Right atrium auricular region (tissue), 2 donors: ENCODE data around the gene RPRD2. TPM values are rescaled to one million over a fixed set of nuclear protein-coding genes. Genes with fewer than 3 reads are reported as not detected.

Experiments used
- DNase-seq: peaks from one replicate; pipeline ENCODE4 v3.0.0-alpha.2; 2019; ENCODE audit warnings: low spot score
- H3K27ac ChIP-seq, 2 donors: fragments of 200-600 bp; sonication (generic); 1 replicate in 1 of 2; 2 replicates in 1 of 2; pipeline ENCODE4 v1.5.1; 2016 to 2019
- H3K27me3 ChIP-seq, 2 donors: fragments of 200-600 bp; sonication (generic); one replicate each; pipeline versions ENCODE4 v1.5.1 to v1.6.0; 2017 to 2019
- H3K36me3 ChIP-seq: fragments of 200-600 bp; sonication (generic); one replicate; pipeline ENCODE4 v1.5.1; 2016
- H3K4me1 ChIP-seq, 2 donors: fragments of 200-600 bp; sonication (generic); one replicate each; pipeline versions ENCODE4 v1.5.1 to v1.6.0; 2017 to 2019
- H3K4me3 ChIP-seq, 2 donors: fragments of 200-600 bp; sonication (generic); 1 replicate in 1 of 2; 2 replicates in 1 of 2; pipeline ENCODE4 v1.5.1; 2017 to 2019; ENCODE audit warnings: mild to moderate bottlenecking in 1 of 2, moderate library complexity in 1 of 2
- H3K9me3 ChIP-seq, 2 donors: fragments of 200-600 bp; sonication (generic); one replicate each; pipeline ENCODE4 v1.5.1; 2019
- total RNA-seq, 2 donors: library from RNA; depleted of rRNA; stranded (reverse); fragments of >200 nt; gene quantifications; one replicate each; pipeline ENCODE4 v1.1.0, GENCODE V29; 2016
- TF ChIP-seq, protein P1 (sequence below), 2 donors: fragments of 200-600 bp; sonication (generic); IDR thresholded peaks; one replicate each; pipeline ENCODE4 v1.5.1; 2019; ENCODE audit warnings: antibody characterized with exemption in 2 of 2

The RPRD2 gene
- total RNA-seq, 2 donors from 2014 or later, result 18.5 to 24.0 TPM

GRCh38 chr1:150415800-150416199, 51.9 kb downstream of the RPRD2 start:
- TF ChIP-seq, protein P1, sequence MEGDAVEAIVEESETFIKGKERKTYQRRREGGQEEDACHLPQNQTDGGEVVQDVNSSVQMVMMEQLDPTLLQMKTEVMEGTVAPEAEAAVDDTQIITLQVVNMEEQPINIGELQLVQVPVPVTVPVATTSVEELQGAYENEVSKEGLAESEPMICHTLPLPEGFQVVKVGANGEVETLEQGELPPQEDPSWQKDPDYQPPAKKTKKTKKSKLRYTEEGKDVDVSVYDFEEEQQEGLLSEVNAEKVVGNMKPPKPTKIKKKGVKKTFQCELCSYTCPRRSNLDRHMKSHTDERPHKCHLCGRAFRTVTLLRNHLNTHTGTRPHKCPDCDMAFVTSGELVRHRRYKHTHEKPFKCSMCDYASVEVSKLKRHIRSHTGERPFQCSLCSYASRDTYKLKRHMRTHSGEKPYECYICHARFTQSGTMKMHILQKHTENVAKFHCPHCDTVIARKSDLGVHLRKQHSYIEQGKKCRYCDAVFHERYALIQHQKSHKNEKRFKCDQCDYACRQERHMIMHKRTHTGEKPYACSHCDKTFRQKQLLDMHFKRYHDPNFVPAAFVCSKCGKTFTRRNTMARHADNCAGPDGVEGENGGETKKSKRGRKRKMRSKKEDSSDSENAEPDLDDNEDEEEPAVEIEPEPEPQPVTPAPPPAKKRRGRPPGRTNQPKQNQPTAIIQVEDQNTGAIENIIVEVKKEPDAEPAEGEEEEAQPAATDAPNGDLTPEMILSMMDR (IDR thresholded peaks at IDR 0.05), result no peak
- no peak for DNase-seq
- Histone ChIP-seq H3K4me1 (peaks cover 0 to 3% of the 10 kb centered on the region in 2 donors), H3K36me3 (peaks cover 10% of the 10 kb centered on the region), H3K4me3 (no peak overlapping the region), H3K9me3 (no peaks in the 10 kb centered on the region), H3K27me3 (no peaks in the 10 kb centered on the region), H3K27ac (no peak overlapping the region)

DNA sequence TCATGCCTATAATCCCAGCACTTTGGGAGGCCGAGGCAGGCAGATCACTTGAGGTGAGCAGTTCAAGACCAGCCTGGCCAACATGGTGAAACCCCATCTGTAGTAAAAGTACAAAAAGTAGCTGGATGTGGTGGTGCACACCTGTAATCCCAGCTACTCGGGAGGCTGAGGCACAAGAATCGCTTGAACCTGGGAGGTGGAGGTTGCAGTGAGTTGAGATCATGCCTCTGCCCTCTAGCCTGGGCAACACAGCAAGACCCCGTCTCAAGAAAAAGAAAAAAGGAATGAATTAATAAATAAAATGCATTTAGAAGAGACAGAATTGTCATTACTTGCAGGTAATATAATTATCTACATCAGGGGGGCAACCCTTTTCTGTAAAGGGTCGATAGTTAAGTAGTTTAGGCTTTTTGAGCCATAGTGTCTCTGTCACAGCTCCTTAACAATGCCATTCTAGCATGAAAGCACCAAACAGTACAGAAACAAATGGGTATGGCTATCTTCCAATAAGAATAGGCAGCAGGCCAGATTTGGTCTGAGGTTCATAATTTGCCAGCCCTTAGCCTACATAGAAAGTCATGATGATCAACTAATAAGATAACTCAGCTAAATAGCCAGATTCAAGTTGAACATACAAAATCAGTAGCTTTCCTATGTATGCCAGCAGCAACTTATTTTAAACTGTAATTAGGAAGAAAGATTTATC, 56.8 kb downstream of the RPRD2 start:
- Histone ChIP-seq H3K4me1 (peaks cover 0 to 10% of the 10 kb centered on the region in 2 donors), H3K36me3 (peaks cover 10% of the 10 kb centered on the region), H3K27ac (no peak overlapping the region), H3K27me3 (no peaks in the 10 kb centered on the region), H3K4me3 (no peak overlapping the region), H3K9me3 (no peaks in the 10 kb centered on the region)
- TF ChIP-seq, protein P1 (IDR thresholded peaks at IDR 0.05), result no peak
- no peak for DNase-seq

GRCh38 chr1:150422541-150422940, 58.6 kb downstream of the RPRD2 start:
- Histone ChIP-seq H3K4me1 (peaks cover 0 to 10% of the 10 kb centered on the region in 2 donors), H3K4me3 (no peak overlapping the region), H3K36me3 (peaks cover 10% of the 10 kb centered on the region), H3K27ac (no peak overlapping the region), H3K27me3 (no peaks in the 10 kb centered on the region), H3K9me3 (no peaks in the 10 kb centered on the region)
- no peak for DNase-seq
- TF ChIP-seq, protein P1 (IDR thresholded peaks at IDR 0.05), result no peak

DNA sequence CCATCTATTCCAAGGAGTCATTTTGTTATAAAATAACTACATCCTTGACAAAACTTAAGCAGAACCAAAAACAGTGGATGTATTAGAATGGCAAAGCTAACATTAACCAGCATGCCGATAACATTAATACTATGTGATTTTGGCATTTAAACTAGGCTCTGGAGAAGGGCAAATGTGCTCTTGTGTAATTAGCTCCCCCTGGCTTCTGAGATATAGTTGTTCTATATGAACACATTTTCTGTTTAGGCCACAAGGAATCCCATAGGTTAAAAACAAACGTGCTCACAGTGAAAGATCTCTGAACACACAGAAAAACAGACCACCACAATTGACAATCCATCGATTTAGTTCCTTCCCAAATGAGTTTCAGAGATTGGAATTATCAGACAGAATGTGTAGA, 65.9 kb downstream of the RPRD2 start:
- Histone ChIP-seq H3K36me3 (no peaks in the 10 kb centered on the region), H3K4me1 (no peaks in the 10 kb centered on the region), H3K27ac (no peak overlapping the region), H3K9me3 (no peaks in the 10 kb centered on the region), H3K27me3 (no peaks in the 10 kb centered on the region), H3K4me3 (no peak overlapping the region)
- DNase-seq, result no peak
- TF ChIP-seq, protein P1 (IDR thresholded peaks at IDR 0.05), result peak in 1 of 2 donors; percentile 47

DNA sequence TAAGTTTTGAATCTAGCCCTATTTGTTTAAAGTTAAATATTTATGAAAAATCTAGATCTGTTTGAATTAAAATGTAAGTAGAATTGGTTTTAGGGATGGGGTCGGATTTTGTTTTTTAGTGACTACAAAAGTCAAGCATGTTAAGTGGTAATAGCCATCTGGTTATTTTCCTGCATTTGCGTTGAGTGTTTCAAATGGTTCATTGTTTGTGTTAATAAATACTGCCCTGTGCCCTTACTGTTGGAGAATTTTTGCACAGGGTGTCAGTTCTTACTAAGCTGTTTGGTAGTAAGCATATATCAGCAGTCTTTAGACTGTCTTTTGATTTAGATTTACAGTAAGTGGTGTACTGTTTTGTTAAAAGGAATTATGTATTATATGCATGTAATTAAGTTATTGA, 77.2 kb downstream of the RPRD2 start:
- no peaks in the 10 kb centered on the region for H3K27me3 ChIP-seq
- TF ChIP-seq, protein P1 (IDR thresholded peaks at IDR 0.05), result no peak
- no peak overlapping the region for H3K4me3 ChIP-seq
- DNase-seq, result no peak
- no peak overlapping the region for H3K27ac ChIP-seq
- H3K9me3 ChIP-seq, result no peaks in the 10 kb centered on the region
- peaks cover 31% of the 10 kb centered on the region for H3K36me3 ChIP-seq
- H3K4me1 ChIP-seq, result no peaks in the 10 kb centered on the region

- DNase-seq, result no peak
- no peaks in the 10 kb centered on the region for H3K4me1 ChIP-seq
- no peaks in the 10 kb centered on the region for H3K27me3 ChIP-seq
- TF ChIP-seq, protein P1 (IDR thresholded peaks at IDR 0.05), result no peak
- H3K36me3 ChIP-seq, result peaks cover 58% of the 10 kb centered on the region
- H3K9me3 ChIP-seq, result no peaks in the 10 kb centered on the region
- H3K4me3 ChIP-seq, result no peak overlapping the region
- H3K27ac ChIP-seq, result no peak overlapping the region
These were observed 80.3 kb downstream of the RPRD2 start for GRCh38 chr1:150444232-150444631.
